Sigmoid colon (tissue), 4 donors: ENCODE data around the gene C3orf22.

Source experiments
- EP300 ChIP-seq, 4 donors: sonication (generic); formaldehyde crosslinking; IDR thresholded peaks; one replicate each; pipeline ENCODE4 v1.6.1; 2017; ENCODE audit warnings: antibody characterized with exemption in 4 of 4
- POLR2A ChIP-seq, 2 donors: fragments of 450-650 bp; IDR thresholded peaks; one replicate each; pipeline ENCODE4 v1.6.1; 2016; ENCODE audit warnings: antibody characterized with exemption in 2 of 2, mild to moderate bottlenecking in 2 of 2, moderate library complexity in 2 of 2
- POLR2AphosphoS5 ChIP-seq, 4 donors: sonication (generic); formaldehyde crosslinking; IDR thresholded peaks; one replicate each; pipeline ENCODE4 v1.6.1; 2017; ENCODE audit warnings: antibody characterized with exemption in 4 of 4
- TF ChIP-seq, protein P1 (sequence below), 4 experiments: fragments of 450-650 bp in 3 of 4; fragments of 200-600 bp in 1 of 4; IDR thresholded peaks; one replicate each; pipeline ENCODE4 v1.5.1; 2016 to 2019; ENCODE audit warnings: antibody characterized with exemption in 4 of 4, mild to moderate bottlenecking in 3 of 4, moderate library complexity in 2 of 4

DNA sequence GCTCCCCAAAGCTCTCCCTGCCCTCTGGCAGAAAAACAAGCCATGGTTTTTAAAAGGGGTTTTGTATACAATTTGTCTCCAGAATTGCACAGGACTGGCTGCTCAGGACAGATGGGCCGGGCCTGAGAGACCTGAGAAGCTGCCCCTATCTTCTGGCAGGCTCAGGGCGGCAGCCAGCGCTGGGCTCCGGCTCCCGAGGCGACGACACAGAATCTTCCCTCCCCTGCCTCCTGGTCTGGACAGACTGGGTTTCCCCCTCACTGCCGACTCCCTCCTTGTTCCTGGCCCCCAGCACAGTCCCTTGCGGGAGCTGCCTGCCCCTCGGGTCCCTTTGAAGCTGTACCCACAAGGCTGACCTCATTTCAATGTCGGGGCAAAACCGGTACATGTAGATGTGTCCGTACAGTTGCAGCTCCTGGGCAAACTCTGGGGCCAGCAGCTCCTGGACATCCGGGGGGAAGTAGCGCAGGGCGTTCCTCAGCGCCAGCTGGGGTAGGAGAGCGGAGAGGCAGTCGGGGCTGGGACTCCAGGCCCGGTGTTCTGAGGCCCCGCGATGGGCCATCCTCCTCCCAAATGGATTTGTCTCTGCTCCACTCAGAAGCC, 48.3 kb downstream of the C3orf22 start:
- TF ChIP-seq, protein P1, sequence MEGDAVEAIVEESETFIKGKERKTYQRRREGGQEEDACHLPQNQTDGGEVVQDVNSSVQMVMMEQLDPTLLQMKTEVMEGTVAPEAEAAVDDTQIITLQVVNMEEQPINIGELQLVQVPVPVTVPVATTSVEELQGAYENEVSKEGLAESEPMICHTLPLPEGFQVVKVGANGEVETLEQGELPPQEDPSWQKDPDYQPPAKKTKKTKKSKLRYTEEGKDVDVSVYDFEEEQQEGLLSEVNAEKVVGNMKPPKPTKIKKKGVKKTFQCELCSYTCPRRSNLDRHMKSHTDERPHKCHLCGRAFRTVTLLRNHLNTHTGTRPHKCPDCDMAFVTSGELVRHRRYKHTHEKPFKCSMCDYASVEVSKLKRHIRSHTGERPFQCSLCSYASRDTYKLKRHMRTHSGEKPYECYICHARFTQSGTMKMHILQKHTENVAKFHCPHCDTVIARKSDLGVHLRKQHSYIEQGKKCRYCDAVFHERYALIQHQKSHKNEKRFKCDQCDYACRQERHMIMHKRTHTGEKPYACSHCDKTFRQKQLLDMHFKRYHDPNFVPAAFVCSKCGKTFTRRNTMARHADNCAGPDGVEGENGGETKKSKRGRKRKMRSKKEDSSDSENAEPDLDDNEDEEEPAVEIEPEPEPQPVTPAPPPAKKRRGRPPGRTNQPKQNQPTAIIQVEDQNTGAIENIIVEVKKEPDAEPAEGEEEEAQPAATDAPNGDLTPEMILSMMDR (IDR thresholded peaks at IDR 0.05): no peak
- TF ChIP-seq POLR2AphosphoS5 (IDR thresholded peaks at IDR 0.05) (no peak), EP300 (IDR thresholded peaks at IDR 0.05) (no peak), POLR2A (IDR thresholded peaks at IDR 0.05) (no peak)
